Measurements from ENCODE around the gene DMD. TPM values are rescaled to one million over a fixed set of nuclear protein-coding genes. Genes with fewer than 3 reads are reported as not detected.

Gene DMD
- total and polyA plus RNA-seq, 2 of the 13 experiments (the other 11 are each of a cell fraction or from before 2014, with no cell fraction given) = 17.6 to 25.9 TPM

DNA sequence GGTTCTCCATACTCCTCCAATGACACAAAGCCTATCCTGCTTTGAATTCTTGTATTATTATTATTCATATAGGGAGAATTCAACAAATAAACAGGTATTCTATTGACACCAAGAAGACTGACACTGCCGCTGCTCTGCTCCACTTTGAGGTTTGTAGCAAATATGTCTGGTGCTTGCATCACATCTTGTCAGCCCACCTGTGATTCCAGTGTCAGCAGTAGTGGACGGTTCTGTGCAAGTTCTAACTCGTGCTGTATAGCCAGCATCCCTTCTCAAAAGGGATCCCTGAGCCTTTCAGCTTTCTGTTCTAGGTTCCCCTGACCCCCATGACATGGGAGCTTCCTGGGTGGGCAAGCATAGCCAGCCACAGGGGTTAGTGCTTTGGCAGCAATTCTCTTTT, 1843.5 kb downstream of the DMD start:
- FAIRE-seq (no peak), ATAC-seq (no peak), DNase-seq (ENCODE audit: low spot score) (no peak)
- CTCF ChIA-PET (ENCODE audit: low intra/inter-chr PET ratio, low total read pairs) = no interaction called here
- no peak for TF ChIP-seq NPAS2 (CRISPR knock-in tag; IDR thresholded peaks at IDR 0.05; ENCODE audit: borderline replicate concordance)
- TF ChIP-seq ZNF792 (CRISPR knock-in tag; IDR thresholded peaks at IDR 0.05) = no peak
- TF ChIP-seq CBX5 (CRISPR knock-in tag; IDR thresholded peaks at IDR 0.05; ENCODE audit: borderline replicate concordance) = no peak
- no peak for TF ChIP-seq ZNF710 (CRISPR knock-in tag; IDR thresholded peaks at IDR 0.05; ENCODE audit: borderline replicate concordance)
- TF ChIP-seq NFRKB (IDR thresholded peaks at IDR 0.05) = no peak
- no peak for TF ChIP-seq NFYC (CRISPR knock-in tag; IDR thresholded peaks at IDR 0.05)
- TF ChIP-seq KLF11 (CRISPR knock-in tag; IDR thresholded peaks at IDR 0.05) = no peak
- TF ChIP-seq, protein P1, sequence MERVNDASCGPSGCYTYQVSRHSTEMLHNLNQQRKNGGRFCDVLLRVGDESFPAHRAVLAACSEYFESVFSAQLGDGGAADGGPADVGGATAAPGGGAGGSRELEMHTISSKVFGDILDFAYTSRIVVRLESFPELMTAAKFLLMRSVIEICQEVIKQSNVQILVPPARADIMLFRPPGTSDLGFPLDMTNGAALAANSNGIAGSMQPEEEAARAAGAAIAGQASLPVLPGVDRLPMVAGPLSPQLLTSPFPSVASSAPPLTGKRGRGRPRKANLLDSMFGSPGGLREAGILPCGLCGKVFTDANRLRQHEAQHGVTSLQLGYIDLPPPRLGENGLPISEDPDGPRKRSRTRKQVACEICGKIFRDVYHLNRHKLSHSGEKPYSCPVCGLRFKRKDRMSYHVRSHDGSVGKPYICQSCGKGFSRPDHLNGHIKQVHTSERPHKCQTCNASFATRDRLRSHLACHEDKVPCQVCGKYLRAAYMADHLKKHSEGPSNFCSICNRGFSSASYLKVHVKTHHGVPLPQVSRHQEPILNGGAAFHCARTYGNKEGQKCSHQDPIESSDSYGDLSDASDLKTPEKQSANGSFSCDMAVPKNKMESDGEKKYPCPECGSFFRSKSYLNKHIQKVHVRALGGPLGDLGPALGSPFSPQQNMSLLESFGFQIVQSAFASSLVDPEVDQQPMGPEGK (CRISPR knock-in tag; IDR thresholded peaks at IDR 0.05) = no peak
- no peak for TF ChIP-seq MYC (CRISPR knock-in tag; IDR thresholded peaks at IDR 0.05; ENCODE audit: borderline replicate concordance)
- TF ChIP-seq KAT8 (CRISPR knock-in tag; IDR thresholded peaks at IDR 0.05) = no peak
- TF ChIP-seq ZNF234 (CRISPR knock-in tag; conservative IDR thresholded peaks at IDR 0.05) = no peak
- TF ChIP-seq ZNF20 (CRISPR knock-in tag; IDR thresholded peaks at IDR 0.05) = no peak
- TF ChIP-seq ZSCAN25 (CRISPR knock-in tag; IDR thresholded peaks at IDR 0.05) = no peak
- TF ChIP-seq TGIF2 (CRISPR knock-in tag; IDR thresholded peaks at IDR 0.05) = no peak
- no peak for TF ChIP-seq PCBP2 (optimal IDR thresholded peaks at IDR 0.05; ENCODE audit: low read depth, low read length, poor library complexity, severe bottlenecking)
- no peak for TF ChIP-seq PLRG1 (conservative IDR thresholded peaks at IDR 0.05)
- no peak for TF ChIP-seq ZNF121 (CRISPR knock-in tag; IDR thresholded peaks at IDR 0.05)
- no peak for TF ChIP-seq ZNF672 (CRISPR knock-in tag; IDR thresholded peaks at IDR 0.05)
- TF ChIP-seq PAX8 (CRISPR knock-in tag; IDR thresholded peaks at IDR 0.05; ENCODE audit: borderline replicate concordance) = no peak
- TF ChIP-seq, protein P2, sequence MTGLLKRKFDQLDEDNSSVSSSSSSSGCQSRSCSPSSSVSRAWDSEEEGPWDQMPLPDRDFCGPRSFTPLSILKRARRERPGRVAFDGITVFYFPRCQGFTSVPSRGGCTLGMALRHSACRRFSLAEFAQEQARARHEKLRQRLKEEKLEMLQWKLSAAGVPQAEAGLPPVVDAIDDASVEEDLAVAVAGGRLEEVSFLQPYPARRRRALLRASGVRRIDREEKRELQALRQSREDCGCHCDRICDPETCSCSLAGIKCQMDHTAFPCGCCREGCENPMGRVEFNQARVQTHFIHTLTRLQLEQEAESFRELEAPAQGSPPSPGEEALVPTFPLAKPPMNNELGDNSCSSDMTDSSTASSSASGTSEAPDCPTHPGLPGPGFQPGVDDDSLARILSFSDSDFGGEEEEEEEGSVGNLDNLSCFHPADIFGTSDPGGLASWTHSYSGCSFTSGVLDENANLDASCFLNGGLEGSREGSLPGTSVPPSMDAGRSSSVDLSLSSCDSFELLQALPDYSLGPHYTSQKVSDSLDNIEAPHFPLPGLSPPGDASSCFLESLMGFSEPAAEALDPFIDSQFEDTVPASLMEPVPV (CRISPR knock-in tag; IDR thresholded peaks at IDR 0.05) = no peak
- BruUV-seq (replicated peaks) = no TSS peak
- POLR2A ChIA-PET = no interaction called here
- Histone ChIP-seq H3K4me2 (ENCODE audit: low read depth, low read length) (no peak overlapping the region), H3K27me3 (ENCODE audit: control insufficient read depth in 1 of 2, insufficient read depth in 2 of 2, low read length in 2 of 2) (no peaks in the 10 kb centered on the region), H3K36me3 (replicated peaks in 1 of 2; ENCODE audit: control insufficient read depth in 1 of 2, insufficient read depth in 2 of 2, low read length in 2 of 2) (no peaks in the 10 kb centered on the region), H2AFZ (ENCODE audit: low read length) (no peak overlapping the region), H3K27ac (ENCODE audit: extremely low read length, insufficient read depth, low read length) (no peak overlapping the region), H3K9me3 (ENCODE audit: low read length) (no peaks in the 10 kb centered on the region), H3K4me3 (replicated peaks in 1 of 3; ENCODE audit: insufficient read depth in 1 of 3, low read depth in 2 of 3, low read length in 3 of 3) (no peak overlapping the region), H4K20me1 (ENCODE audit: insufficient read depth, low read length) (no peaks in the 10 kb centered on the region), H3K79me2 (ENCODE audit: insufficient read depth, low read length) (no peaks in the 10 kb centered on the region), H3K4me1 (ENCODE audit: insufficient read depth, low read length) (no peaks in the 10 kb centered on the region), H3K9ac (ENCODE audit: insufficient read depth, low read depth, low read length) (no peak overlapping the region)
- WGBS (ENCODE audit: low lambda C conversion rate) = 100% methylated on average over 1 of the region's 3 CpGs
- in situ Hi-C loops (cut with HindIII; ENCODE audit: extremely low pct_ligation_motif_present, low pct_unique_long_range_greater_than_20kb) = no loop called here
- intact Hi-C loops (cut with micrococcal nuclease; ENCODE audit: unreplicated experiment) = no loop called here

Measured in HepG2 (cell line).